ENCODE results near the gene TUBE1.
"Not testable (repeated sequence)": the region's sequence is repeated elsewhere in the genome, so short reads cannot be mapped to it uniquely, and the experiment has no call there.

The TUBE1 gene, protein sequence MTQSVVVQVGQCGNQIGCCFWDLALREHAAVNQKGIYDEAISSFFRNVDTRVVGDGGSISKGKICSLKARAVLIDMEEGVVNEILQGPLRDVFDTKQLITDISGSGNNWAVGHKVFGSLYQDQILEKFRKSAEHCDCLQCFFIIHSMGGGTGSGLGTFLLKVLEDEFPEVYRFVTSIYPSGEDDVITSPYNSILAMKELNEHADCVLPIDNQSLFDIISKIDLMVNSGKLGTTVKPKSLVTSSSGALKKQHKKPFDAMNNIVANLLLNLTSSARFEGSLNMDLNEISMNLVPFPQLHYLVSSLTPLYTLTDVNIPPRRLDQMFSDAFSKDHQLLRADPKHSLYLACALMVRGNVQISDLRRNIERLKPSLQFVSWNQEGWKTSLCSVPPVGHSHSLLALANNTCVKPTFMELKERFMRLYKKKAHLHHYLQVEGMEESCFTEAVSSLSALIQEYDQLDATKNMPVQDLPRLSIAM

DNA sequence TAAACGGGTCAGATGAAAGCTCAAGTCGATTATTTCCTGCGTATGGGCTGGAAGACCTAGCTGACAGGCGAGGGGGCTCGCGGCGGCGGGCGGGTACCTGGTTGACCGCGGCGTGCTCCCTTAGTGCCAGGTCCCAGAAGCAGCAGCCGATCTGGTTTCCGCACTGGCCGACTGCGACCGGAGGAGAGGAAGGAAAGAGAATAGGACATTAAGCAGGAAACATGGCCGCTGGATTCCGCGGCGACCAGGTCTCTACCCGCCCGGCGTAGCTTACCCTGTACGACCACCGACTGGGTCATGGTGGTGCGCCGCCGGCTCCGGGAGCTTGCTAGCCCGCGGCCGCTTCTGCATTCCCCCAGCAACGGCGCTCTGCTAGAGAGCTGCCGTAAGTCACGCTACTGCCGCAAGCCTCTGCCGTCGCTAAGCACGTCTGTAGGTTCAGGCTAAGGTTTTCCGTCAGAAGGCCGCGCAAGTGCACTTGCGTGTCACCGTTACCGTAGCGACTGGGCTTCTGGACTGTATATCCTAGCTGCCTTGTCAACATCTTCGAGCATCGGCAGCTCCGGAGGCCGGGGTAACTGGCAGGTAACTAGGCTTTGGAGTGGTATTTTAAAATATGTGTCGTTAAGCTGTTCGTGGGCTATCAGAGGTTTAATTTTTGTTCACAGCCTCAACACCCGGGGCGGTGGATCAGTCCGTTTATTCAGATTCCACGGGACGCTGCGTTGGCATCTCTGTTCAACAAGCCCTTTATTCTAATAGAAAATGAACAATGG lies at the start of gene TUBE1, which contains the start of gene FAM229B:
TUBE1 (minus strand) TSS at position 347 of the 776 bp plus-strand sequence; CDS start at position 299, 48 bp downstream.
FAM229B (plus strand) TSS at position 456 of the 776 bp plus-strand sequence. CDS start 11,693 bp downstream, outside the sequence.
- peak; percentile 97 for DNase-seq

- no peak for DNase-seq
Measured at GRCh38 chr6:112130878-112131277, 43.6 kb upstream of the TUBE1 start.

DNA sequence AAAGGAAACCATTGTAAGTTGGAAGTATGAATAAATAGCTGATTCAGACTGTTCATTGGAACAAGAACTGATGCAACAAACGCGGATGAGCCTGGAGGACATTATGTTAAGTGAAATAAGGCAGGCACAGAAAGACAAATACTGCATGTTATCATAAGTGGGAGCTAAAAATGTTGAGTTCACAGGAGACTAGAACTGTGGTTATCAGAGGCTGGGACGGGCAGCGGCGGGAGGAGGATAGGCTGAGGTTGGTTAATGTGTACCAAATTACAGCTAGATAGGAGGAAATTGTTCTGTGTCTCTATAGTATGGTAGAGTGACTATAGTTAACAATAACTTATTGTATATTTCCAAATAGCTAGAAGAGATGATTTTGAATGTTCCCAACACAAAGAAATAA lies 40.9 kb upstream of the TUBE1 start:
- DNase-seq = no peak

DNA sequence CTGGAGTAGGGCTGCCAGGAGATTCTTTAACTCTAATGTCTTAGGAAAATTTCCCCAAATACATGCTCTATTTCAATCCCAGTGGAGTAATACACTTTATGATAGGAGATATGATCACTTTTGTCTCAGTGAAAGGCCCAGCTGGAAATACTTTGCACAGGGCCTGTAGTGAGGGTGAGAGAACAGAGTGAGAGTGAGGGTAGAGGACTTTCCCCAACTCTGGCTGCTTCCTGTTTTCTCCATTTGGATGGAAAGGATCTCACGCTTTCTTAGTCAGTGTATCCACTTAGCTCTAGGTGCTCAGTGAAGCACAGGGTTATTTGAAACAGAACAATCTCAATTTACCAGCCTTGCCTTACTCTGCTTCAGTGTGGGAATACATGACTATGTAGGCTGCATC lies 36.7 kb upstream of the TUBE1 start:
- no peak for DNase-seq

DNA sequence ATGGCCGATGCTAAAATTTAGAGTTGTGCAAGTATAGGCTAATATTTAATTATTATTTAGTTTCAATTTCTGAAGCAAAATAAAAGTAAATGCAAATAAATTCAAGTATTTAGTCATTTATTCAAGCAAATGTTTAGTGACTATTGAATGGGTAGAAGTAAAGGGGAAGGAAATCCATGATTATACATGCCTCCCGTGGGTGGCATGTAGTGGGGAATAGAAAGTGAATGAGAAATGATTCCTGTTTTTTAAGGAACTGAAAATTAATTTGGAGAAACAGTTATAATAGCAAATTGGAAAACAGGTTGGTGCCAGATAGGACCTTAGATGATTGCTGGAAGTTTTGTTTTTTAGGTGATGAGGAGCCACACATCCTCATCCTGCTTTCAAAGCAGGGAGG lies 35.5 kb upstream of the TUBE1 start:
- no peak for DNase-seq

DNA sequence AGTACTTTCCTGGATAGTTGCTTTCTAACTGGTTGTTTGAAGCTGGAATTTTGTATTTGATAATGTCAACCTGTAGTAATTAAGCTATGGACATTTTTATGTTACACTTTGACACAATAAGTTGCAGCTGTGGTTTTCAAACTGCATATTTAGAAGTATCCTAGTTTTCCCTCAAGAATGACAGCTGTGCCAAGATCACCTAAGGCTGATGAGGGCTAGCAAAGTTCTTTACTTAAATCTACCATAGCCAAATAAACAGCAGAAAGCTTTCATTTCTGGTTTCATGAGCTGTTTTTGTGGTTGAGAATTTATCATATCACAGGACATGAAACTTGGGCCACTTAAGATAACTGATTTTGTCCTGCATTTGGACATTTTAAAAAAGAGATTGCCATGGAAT lies 30.8 kb upstream of the TUBE1 start:
- no peak for DNase-seq

DNA sequence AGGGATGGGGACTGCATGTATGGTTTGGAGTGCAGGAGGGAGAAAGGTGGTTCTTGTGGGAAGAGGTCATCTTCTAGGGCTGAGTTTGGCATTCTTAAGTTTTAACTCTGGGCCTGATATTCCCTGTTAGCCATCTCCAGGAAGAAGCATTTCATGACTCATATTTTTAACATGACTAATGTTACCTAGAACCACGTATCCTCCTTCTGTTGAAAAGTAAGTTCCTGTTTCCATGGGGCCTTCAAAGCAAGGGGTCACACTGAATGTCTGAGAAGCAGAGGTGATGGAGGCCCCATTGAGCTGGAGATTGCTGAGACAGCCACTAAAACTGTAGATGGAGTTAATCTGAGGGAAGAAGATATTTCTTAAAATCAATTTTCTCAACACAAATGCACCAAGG lies 30.3 kb upstream of the TUBE1 start:
- DNase-seq = peak; percentile 63

DNA sequence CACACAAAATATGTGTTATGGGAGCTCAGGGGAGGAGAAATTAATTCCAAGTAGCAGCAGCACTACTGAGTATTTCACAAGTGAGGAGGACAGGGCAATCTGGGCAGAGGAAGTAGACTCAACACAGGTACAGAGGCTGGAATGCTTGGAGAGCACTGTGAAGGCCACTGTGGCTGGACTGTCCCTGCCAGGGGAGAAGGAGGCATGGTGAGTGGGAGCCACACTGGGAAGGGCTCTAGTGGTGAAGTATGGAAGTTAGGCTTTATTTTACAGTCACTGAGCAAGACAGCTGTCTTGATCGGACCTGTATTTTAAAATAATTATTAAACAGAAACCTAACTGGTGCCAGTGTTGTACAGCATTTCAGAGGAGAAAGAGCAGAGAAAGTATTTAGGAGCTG lies 28.9 kb upstream of the TUBE1 start:
- DNase-seq = no peak

DNA sequence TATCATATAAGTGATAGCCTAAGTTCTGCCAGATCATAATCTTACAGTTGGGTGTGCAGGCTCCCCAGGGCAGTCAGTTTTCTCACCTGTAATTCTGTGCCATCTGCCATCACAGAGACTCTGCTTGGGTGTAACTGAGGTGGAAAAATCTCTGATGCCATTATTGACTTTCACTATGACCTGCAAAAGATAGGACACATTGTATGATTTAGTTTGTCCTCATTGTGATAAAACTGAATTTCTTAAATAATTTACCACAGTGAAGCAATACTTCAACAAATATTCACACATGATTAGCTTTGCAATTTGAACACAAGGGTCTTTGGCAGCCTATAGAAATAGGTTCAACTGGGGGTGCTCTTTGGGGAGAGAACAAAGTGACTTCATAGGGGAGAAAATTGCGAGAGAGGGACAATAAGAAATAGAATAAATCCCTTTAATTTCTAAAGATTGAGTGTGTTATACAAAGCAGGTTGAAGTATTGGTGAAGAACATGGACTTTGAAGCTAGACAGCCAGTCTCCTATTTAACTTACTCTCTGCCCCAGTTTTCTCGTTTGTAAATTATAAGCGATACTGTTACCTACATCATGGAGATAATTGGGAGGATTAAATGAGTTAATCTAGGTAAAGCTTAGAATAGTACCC lies 27.4 kb upstream of the TUBE1 start:
- DNase-seq = no peak

GRCh38 chr6:112113918-112114317 lies 26.6 kb upstream of the TUBE1 start:
- no peak for DNase-seq

- DNase-seq = no peak
Measured at GRCh38 chr6:112113431-112113830, 26.1 kb upstream of the TUBE1 start.

- no peak for DNase-seq
Measured at GRCh38 chr6:112109262-112109661, 22.0 kb upstream of the TUBE1 start.

GRCh38 chr6:112106562-112106961 lies 19.3 kb upstream of the TUBE1 start:
- no peak for DNase-seq

DNA sequence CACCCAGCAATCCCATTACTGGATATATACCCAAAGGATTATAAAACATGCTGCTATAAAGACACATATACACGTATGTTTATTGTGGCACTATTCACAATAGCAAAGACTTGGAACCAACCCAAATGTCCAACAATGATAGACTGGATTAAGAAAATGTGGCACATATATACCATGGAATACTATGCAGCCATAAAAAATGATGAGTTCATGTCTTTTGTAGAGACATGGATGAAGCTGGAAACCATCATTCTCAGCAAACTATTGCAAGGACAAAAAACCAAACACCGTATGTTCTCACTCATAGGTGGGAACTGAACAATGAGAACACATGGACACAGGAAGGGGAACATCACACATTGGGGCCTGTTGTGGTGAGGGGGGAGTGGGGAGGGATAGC lies 18.7 kb upstream of the TUBE1 start:
- not testable (repeated sequence) for DNase-seq

- no peak for DNase-seq
Measured at GRCh38 chr6:112100561-112100960, 13.3 kb upstream of the TUBE1 start.

- DNase-seq = no peak
Measured at GRCh38 chr6:112096901-112097300, 9.6 kb upstream of the TUBE1 start.

- DNase-seq = peak; percentile 19
Measured at GRCh38 chr6:112087916-112088315, 634 bp upstream of the TUBE1 start.

GRCh38 chr6:112086744-112087135 lies 542 bp downstream of the TUBE1 start:
- peak; percentile 65 for DNase-seq

DNA sequence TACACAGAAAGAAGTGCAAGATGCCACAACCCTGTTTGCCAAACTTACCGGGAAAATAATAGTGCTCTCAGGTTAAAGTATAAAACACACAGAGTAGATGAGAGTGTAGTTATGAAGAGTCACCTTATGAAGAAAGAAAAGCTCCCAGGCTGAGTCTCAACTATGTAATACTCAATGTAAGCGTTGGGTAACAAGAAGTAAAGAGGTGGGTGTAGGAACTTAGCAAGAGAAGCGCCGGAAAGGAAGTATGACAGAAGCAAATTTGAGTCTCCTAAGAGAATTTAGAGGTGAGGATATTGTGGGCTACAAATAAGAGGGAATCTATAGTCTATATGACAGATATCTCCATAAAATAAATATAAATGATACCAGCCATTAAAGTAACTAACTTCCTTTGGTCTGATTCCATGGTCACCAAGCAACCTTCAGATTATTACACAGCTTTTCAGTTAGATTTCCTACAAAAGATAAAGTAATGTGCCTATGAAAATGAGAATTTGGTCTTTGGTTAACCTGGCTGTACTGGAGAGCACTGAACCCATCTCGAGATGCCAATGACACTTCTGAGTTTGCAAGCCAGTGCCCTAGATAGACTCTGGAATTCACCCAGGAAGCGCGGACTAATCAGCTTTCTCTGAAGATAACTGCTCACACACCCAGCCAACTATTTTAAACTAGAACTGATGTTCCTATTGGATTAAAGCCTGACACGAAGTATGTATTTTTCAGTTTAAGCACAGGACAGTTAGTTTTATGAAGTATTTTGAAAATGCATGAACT lies 1.8 kb downstream of the TUBE1 start:
- no peak for DNase-seq

DNA sequence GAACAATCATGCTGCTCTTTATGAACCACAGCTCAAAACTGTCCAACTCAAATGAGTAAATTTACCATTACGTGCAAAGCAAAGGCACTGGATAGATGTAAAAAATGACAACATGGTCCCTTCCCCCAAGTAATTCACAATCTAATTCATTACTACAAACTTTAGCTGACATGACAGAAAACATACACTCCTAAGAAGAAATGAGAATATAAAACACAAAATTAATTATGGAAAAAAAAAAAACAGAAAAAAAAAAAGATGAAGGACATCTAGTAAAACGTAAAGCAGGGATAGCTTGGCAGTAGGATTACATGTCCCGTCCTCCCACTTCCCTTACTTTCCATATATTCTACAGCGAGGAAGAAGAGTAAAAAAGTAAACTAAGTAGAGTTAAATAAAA lies 5.7 kb downstream of the TUBE1 start:
- no peak for DNase-seq

GRCh38 chr6:112066606-112067005 lies 20.7 kb downstream of the TUBE1 start:
- no peak for DNase-seq

GRCh38 chr6:112065426-112065986 lies 21.8 kb downstream of the TUBE1 start:
- DNase-seq = no peak
